HG03342 (cell line): Measurements from ENCODE around the gene GOLIM4.
"Not testable (repeated sequence)": the region's sequence is repeated elsewhere in the genome, so short reads cannot be mapped to it uniquely, and the experiment has no call there.

ENCODE experiments used
- ATAC-seq: cut with Tn5 transposase; IDR thresholded peaks from one replicate; pipeline ENCODE4 v1.9.1; 2021; ENCODE audit warnings: mild to moderate bottlenecking, moderate library complexity; ENCODE audit not compliant: unreplicated experiment

The GOLIM4 gene

DNA sequence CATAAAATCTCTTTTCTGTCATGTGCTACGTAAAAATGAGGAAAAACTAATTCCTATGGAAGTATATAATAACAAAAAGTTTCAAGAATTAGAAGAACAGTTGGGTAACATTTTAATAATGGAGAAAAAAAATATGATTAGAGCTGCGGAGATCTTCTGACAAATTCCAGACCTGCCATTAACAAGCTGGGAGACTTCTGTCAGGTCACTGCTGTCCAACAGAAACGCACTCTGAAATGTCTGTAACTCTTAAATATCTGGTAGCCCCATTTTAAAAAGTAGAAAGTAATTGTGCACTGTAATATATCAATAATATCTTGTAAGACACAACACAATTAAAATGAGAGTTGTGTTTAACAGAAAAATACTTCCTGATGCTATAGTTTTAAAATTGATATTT lies 15.7 kb downstream of the GOLIM4 start:
- no peak for ATAC-seq

DNA sequence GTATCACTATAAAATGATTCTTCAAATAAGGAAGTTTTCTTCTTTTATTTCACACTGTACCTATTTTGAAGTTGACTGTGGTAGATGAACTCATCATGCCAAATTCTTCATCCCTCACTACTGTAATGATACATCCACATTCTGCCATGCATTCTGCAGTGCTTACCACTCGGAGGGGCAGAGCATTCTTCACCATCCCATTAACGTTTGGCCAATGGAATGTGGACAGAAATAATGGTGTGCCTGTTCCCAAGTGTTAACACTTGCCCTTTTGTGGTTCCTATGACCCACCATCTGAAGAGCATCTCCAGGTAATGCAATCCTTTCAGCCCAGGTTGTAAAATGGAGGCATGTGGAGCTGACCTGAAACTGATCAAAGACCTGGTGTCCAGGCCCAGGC lies 18.6 kb downstream of the GOLIM4 start:
- ATAC-seq: no peak

DNA sequence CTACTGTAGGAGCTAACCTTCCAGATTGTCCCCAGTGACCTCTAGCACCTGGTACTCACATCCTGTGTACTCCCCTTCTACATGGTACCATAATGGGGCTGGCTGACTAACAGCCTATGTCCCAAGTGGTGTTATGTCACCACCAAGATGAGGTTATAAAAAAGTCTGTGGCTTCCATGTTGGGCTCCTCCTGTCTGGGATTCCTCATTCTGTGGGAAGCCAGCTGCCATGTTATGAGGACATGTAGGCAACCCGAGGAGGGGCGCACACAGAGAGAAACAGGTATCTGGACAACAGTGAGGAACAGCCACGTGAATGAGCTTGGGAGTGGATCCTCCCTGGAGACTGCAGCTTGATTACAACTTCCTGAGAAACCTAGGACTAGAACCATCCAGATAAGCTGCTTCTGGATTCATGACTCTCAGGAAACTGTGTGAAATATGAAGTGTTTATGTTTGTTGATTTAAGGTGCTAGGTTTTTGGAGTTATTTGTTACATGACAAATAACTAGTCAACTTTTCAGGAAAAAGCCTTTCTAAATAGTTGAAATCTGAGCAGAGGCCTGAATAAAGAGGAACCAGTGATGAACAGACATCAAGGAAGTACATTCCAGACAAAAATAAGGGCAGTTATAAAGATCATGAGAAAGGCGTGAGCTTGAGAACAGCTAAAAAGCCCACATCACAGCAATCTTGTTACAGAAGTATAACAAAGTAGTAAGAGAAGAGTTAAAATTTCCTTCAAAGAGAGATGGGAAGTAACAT lies 21.7 kb downstream of the GOLIM4 start:
- ATAC-seq: no peak

DNA sequence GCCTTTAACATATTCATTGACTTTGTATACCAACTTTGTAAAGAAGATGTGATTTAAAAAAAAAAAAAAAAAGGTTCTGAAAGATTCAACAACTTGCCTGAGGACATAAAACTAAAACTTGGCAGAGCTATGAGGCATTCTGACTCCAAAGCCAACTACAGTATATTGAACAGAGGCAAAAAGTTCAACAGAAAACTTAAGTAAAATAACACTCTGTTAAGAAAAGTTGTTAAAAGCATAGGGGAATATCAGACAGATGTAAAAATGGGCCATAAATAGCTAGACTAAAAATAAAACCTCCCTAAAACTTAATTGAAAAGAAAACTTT lies 23.4 kb downstream of the GOLIM4 start:
- no peak for ATAC-seq

DNA sequence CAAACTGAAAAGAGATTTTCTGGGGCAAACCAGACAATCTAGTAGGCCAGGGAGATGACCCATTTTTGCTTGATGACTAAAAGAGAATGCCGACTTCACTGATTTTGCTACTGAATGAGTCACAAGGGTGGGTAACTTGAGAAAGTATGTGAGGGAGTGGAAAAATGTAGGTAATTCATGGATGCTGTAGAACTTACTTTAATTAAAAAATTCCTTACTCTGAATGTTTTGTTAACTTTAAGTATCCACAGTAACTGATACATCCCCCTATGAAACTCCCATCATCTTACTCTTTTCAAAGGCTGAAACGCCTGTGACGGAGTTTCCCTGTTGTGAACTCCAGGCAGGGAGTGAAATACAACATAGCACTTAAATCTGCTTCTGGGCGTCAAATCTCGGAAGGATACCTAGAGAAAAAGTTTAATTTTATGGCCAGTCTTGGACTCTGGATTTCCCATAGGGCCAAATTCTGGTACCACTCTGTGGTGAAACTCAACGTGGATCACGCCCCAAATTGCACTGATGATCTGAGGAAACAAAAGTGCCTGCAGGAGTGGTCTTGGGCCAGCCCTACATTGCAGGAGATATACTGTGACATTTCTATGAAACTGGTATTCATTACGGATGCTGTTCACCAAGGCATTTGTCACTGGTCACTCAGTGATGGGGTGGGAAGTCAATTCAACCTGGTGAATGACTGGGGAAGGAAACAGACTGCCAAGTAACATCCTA lies 24.0 kb downstream of the GOLIM4 start:
- no peak for ATAC-seq

DNA sequence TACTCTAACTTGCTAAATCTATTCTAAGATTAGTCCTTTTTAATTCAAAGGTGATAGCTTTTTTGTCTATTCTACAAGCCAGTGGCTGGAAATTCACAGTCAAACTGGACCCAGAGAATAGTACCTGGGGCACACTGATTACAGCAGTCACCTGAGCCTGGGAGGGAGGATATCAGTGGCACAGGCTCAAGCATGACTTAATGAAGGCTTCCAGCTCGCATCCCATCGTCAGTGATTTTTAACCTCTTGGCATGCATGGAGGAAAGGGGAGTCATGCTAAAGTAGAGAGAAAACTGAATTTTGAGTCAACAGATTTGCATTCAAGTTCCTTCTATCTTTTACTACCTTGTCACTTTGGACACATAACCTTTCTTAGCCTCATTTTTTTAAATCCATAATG lies 24.8 kb downstream of the GOLIM4 start:
- no peak for ATAC-seq

DNA sequence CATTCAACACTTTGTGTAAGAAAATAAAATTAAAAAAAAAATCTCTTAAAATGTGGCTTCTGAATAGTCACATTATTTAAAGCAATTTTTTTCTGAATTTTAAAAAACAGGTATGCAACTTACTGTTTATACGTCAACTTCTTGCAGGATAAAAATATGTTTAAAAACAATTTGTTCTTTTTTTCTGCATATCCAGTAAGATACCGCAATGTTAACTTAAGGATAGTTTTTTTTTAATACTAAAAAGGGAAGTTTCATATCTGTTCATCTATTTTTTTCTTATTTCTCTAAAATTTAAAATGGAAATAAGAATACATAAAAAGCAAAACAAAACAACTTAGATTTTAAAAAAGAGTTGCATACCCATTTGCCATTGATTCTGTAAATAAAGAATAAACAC lies 27.4 kb downstream of the GOLIM4 start:
- ATAC-seq: no peak

DNA sequence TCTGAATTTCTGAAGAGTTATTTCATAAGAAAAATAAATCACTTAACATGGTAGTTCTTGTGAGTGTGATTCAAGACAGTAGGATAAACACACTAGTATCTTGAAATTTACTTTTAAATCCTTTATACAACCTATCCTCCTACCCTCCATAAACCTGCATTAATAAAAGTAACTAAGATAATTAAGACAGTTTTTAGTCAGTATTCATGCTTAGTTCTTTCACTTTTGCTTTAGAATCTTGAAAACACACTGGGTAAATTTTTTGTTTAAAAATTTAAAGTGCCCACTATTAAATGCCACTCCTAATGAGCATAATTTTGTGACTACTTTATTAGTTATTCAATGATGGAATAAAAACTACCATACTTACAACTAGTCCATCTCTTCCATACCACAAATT lies 28.8 kb downstream of the GOLIM4 start:
- no peak for ATAC-seq

DNA sequence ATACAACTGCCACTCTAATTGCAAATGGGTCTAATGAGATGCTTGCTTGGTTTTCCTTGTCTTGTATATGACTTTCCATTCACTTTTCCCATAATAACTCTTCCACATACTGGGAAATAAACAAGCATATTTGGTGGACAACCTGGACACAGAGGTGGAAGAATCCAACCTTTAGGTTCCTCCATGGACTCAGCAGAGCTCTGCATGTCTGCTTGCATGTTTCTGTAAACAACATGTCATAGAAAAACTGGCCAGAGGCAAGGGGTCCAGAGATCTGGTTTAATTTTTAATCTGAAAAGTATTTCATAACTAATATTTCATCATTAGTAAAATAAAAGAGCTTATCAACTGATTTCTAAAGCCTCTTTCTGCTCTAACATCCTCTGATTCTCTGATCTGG lies 30.2 kb downstream of the GOLIM4 start:
- ATAC-seq: no peak

DNA sequence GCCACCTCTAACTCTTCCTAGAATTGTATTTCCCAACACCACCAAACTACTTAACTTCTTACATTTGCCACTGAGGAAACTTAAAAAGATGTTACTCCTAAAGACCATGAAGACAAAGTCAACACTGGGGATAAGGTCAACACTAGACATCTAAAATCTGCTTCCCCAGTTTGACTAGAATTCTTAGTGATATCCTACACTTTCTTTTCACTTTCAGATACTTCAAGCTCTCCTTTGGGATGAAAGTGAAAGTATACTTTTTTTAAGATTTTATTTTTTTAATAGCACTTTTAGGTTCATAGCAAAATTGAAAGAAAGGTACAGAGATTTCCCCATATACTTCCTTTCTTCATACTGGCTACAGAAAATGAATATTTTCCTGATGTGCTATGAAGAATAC lies 32.6 kb downstream of the GOLIM4 start:
- no peak for ATAC-seq

DNA sequence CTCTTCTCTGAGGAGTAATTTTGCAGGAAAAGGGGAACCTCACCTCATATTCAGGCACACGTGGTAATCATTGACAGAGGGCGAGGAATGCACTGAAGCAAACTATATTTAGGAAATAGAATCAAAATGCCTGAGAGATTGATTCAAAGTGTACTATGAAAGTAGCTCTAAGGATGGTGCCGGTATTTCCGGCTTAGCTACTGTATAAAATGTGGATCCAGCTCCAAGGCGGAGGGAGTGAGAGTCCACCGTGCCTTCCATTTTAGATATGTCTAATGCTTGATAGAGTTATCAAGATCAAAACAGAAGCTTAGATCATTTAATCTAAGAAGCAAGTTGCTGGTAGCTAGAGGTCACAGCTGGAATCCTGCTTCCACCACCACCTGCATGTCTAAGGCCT lies 33.0 kb downstream of the GOLIM4 start:
- no peak for ATAC-seq

DNA sequence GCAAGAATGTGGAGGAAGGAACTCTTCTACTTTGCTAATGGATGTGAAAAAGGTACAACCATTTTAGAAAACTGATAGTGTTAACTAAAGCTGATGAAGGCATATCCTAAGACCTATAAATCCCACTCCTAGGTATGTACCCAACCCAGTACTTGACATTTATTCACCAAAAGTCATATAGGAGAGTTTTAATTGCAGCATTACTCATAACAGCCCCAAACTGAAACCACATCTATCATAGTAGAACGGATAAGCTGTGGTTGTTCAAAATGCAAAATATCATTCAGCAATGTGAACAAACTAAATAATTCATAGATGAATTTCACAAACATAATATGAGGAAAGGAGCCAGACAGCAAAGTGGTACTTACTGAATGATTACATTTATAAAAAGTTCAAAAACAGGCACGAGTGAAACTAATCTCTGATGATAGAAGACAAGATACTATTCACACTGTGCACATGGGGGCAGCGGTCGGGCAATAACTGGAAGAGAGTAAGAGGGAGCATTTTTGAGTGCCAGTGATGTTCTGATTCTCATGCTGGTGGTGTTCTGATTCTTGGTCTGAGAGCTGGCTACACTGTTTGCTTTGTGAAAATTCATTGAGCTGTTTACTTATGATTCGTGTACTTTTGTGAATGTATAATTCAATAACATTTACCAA lies 34.3 kb downstream of the GOLIM4 start:
- peak; percentile 89 for ATAC-seq

DNA sequence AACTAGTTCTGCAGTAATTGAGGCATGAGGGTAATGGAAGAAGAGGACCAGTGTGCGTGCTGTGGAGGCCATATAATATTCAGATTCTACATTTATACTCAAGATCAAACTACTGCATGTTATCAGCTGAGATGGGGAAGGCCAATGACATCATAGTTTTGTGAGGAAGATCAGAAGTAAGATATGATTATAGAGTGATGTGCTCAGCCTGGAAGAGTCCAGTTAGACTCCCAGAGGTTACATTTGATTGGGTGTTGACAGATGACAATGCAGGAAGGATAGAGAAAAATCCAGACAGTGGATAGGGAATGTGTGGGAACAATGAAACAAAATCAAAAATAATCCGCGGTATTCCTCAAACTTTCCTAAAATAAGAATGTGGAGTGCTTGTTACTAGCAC lies 35.4 kb downstream of the GOLIM4 start:
- no peak for ATAC-seq

DNA sequence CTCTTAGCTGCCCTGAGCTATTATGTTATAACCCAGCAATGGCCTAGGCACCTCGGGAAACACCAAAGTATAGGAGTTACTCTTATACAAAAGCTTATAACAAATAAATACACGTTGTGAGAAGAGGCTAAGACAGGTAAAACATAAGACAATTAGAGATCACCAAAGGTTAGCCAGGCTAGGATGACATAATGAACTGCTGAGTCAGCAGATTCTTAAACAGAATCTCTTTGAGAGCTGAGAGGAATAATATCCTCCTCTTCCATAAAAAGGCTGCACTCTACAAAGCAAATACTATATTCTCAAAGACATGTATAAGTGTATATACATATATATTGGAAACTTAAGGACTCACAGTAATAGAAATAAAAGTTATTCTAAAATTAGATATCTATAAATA lies 37.2 kb downstream of the GOLIM4 start:
- no peak for ATAC-seq

DNA sequence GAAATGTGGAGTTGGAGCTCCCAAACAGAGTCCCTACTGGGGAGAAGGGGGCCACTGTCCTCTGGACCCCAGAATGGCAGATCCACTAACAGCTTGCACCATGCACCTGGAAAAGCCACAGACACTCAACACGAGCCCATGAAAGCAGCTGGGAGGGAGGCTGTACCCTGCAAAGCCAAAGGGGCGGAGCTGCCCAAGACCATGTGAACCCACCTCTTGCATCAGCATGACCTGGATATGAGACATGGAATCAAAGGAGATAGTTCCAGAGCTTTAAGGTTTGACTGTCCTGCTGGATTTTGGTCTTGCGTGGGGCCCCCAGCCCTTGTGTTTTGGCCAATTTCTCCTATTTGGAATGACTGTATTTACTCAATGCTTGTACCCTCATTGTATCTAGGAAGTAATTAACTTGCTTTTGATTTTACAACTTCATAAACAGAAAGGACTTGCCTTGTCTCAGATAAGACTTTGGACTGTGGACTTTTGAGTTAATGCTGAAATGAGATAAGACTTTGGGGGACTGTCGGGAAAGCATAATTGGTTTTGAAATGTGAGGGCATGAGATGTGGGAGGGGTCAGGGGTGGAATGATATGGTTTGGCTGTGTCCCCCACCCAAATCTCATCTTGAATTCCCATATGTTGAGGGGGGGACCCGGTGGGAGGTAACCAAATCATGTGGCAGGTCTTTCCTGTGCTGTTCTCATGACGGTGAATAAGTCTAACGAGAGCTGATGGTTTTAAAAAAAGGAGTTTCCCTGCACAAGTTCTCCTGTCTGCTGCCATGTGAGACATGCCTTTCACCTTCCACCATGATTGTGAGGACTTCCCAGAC lies 39.1 kb downstream of the GOLIM4 start:
- not testable (repeated sequence) for ATAC-seq

DNA sequence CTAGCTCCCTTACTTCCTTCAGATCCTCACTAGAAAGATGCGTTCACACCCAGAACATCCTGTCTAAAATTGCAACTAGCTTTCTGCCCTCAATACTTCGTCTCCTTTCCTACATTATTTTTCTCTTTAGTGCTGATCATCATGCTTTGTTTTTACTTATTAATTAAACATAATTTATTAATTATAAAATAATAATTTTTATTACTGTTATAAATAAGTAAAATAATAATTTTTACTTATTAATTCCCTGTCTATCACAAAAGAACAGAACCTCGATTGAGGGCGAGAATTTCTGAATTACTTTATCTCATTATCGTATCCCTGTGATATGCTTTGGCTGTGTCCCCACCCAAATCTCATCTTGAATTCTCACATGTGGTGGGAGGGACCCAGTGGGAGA lies 41.3 kb downstream of the GOLIM4 start:
- no peak for ATAC-seq

DNA sequence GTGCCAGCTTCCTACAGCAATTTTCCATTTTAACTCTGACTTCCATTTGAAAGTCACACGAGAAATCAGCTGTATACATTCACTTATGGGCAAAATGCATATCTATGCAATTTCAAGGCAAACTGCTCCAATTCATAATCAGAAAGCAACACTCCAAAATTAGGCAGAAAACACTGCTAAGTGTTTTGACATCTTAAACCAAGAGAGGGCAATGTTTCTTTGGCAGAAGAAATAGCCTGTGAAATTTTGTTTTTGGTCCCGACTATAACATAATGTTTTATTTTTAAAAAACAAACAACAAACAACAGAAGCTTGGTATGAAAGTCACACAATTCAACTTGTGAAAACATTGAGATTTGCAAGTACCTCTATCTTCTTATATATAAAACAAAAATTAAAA lies 42.6 kb downstream of the GOLIM4 start:
- no peak for ATAC-seq

DNA sequence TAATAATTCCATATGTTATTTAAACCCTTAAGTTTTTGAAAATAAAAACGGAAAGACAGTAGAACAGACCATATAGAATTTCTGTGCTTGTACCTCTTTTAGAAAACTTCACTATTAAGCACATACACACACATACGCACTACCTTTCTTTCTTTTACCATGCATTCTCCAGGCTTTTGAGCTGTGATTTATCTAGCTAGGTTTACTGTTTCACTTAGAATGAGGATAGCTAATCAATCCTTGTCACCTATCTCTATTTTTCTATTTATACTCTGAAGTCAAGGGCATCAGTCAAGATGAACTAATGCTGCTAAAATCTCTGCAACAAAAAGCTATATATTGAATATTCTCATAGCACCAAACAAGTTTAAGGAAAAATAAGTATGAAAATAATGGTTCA lies 43.2 kb downstream of the GOLIM4 start:
- no peak for ATAC-seq

DNA sequence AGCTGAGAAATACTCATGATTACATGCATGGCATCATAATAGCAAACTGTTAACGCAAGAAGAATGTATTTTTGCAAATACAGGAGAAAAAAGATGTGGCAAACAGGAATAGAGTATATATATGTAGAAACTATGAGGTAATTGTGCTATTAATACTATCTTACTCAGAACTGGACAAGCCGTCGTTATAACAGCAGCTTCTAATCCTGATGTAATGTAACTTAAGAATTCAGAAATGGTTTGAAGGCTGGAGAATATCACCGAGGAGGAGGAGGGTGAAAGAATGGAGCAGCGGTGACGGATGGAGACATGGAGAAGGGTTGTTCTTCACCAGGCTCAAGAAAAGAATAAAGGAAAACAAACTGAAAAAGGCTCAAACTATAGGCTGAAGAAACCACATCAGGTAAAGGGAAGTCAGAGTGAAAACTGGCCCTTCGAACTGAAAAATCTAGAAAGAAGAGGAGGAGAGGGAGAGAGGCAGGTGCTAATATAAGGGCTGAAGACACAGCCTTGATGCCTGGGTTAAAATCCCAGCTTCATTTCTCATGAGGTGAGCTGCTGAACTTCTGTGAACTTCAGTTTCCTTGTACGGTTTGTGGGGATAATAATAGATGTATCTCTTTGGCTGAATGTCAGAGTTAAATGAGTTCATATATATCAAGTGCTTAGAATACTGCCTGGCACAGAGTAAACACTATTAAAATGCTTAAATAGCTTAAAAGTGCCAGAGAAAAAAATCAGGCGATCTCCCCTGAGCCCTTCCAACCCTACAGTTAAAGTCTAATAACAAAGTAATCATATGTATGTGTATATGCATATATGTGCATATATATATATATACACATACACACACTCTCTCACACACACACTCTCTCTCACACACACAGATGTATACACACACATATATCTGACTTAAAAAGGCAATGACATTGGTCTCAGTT lies 43.9 kb downstream of the GOLIM4 start:
- ATAC-seq: peak; percentile 81

DNA sequence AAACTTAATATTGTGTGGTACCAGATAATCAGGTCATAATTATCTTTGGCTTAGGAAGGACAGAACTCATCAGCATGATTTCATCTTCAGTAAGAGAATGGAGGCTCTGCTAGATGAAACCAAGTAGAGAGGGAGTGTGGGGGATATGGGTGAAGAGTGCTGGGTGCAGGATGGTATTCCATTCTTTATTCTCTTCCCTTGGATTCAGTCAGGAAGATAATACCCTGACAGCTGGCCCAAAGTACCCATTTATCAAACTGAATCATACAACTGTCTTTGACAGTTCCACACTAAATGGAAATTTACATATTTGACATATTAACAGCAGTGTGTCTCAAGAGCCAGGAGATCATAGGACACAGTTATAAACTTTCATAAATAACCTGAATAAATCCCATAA lies 44.7 kb downstream of the GOLIM4 start:
- no peak for ATAC-seq
